Ovary (tissue), 9 donors: ENCODE results near the gene PLCB1. TPM values are rescaled to one million over a fixed set of nuclear protein-coding genes. Genes with fewer than 3 reads are reported as not detected.

Experiments
- DNase-seq, 5 donors: peaks; one replicate each; pipeline ENCODE4 v3.0.0-alpha.2; 2019 to 2020
- H3K27ac ChIP-seq, 2 donors: fragments of 200-600 bp; one replicate each; pipeline versions ENCODE4 v1.5.1 to v1.8.0; 2019 to 2022
- H3K27me3 ChIP-seq: fragments of 200-600 bp; one replicate; pipeline ENCODE4 v1.8.0; 2022
- H3K36me3 ChIP-seq: fragments of 200-600 bp; sonication (generic); one replicate; pipeline ENCODE4 v1.5.1; 2019
- H3K4me1 ChIP-seq: one replicate; pipeline ENCODE4 v1.8.1; 2013; ENCODE audit warnings: mild to moderate bottlenecking, moderate library complexity; ENCODE audit not compliant: insufficient read depth
- H3K4me3 ChIP-seq: fragments of 200-600 bp; sonication (generic); one replicate; pipeline ENCODE4 v1.5.1; 2017
- H3K9me3 ChIP-seq, 2 donors: fragments of 200-600 bp in 1 of 2; sonication (generic) in 1 of 2; one replicate each; pipeline versions ENCODE4 v1.5.1 to v1.8.1; 2013 to 2019; ENCODE audit warnings: mild to moderate bottlenecking in 1 of 2, moderate library complexity in 1 of 2
- CTCF ChIP-seq, 3 donors: fragments of 450-650 bp in 2 of 3; fragments of 200-600 bp in 1 of 3; IDR thresholded peaks; one replicate each; pipeline versions ENCODE4 v1.5.1 to v1.8.0; 2016 to 2022; ENCODE audit warnings: antibody characterized with exemption in 3 of 3, mild to moderate bottlenecking in 1 of 3
- EP300 ChIP-seq: sonication (generic); formaldehyde crosslinking; IDR thresholded peaks from one replicate; pipeline ENCODE4 v1.6.1; 2017; ENCODE audit warnings: antibody characterized with exemption
- POLR2A ChIP-seq: fragments of 450-650 bp; IDR thresholded peaks from one replicate; pipeline ENCODE4 v1.6.1; 2017; ENCODE audit warnings: antibody characterized with exemption, mild to moderate bottlenecking, moderate library complexity
- WGBS, 3 donors: extraction: QIAGEN DNeasy Blood & Tissue Kit in 1 of 3; methylation state at CpG; one replicate each; pipeline versions ENCODE4 v1.1.5 to v1.1.7; 2013 to 2017; 5-methylcytosine and 5-hydroxymethylcytosine counted together
- intact Hi-C, 4 donors: fragments of 100-400 bp; cut with DNase I; formaldehyde crosslinking; loops; one replicate each; pipeline versions ENCODE4 v1.11.0 to v1.15.1; 2022 to 2023
- polyA plus RNA-seq, 2 donors: library from polyadenylated mRNA; stranded (reverse); fragments of 200-250 nt in 1 of 2; fragments of 350-450 nt in 1 of 2; fragmentation: Illumina TruSeq in 1 of 2; extraction: RNeasy Lipid Tissue Mini Kit (QIAGEN cat#74804) in 1 of 2; gene quantifications; one replicate each; pipeline ENCODE4 v1.2.3, GENCODE V29; 2013 to 2014
- total RNA-seq, 7 donors: library from RNA; depleted of rRNA in 2 of 7; stranded (reverse); fragments of >200 nt in 2 of 7; fragmentation: NEBNext Ultra II Directional in 3 of 7; extraction: Animal tissue kit (Norgen Biotek cat#: 25700) in 3 of 7; gene quantifications; one replicate each; pipeline versions ENCODE4 v1.1.0 to v1.2.4, GENCODE V29; 2016 to 2023
- donor health status: DM: no; HTN: no; CAD: no; lungs with moderate emphysema.
- donor health status: DM: no; HTN: no; CAD: no.
- donor health status: Bipolar disorder and iron deficiency.
- donor health status: DM: yes; HTN: yes; CAD: no.
- donor health status: DM: no; HTN: no; CAD: no.
- donor health status: DM: yes; HTN: yes; CAD: no.

The PLCB1 gene
- total and polyA plus RNA-seq, 9 donors: 2.9 to 29.5 (median 9.0) TPM

GRCh38 chr20:8924539-8924938, 792.5 kb downstream of the PLCB1 start:
- Histone ChIP-seq H3K4me3 (no peak overlapping the region), H3K36me3 (no peaks in the 10 kb centered on the region), H3K27me3 (no peaks in the 10 kb centered on the region), H3K4me1 (no peaks in the 10 kb centered on the region), H3K27ac (no peak overlapping the region), H3K9me3 (no peaks in the 10 kb centered on the region)
- no peak for TF ChIP-seq POLR2A
- no peak for TF ChIP-seq EP300
- TF ChIP-seq CTCF (IDR thresholded peaks at IDR 0.05): no peak
- no peak for DNase-seq
- 75 to 81% (median 79%) methylated on average over 2 of the region's 2 CpGs for WGBS, 3 donors
- intact Hi-C loops: no loop called here

GRCh38 chr20:8930726-8931125, 798.7 kb downstream of the PLCB1 start:
- DNase-seq: no peak
- whole genome bisulfite sequencing, 3 donors: 62 to 66% (median 64%) methylated on average over 2 of the region's 2 CpGs
- Histone ChIP-seq H3K36me3 (no peaks in the 10 kb centered on the region), H3K27me3 (no peaks in the 10 kb centered on the region), H3K9me3 (no peaks in the 10 kb centered on the region), H3K4me1 (no peaks in the 10 kb centered on the region), H3K27ac (no peak overlapping the region), H3K4me3 (no peak overlapping the region)
- intact Hi-C loops: no loop called here
- no peak for TF ChIP-seq EP300
- no peak for TF ChIP-seq CTCF (IDR thresholded peaks at IDR 0.05)
- no peak for TF ChIP-seq POLR2A

GRCh38 chr20:8932192-8933165, 800.4 kb downstream of the PLCB1 start:
- no peaks in the 10 kb centered on the region for H3K4me1 ChIP-seq
- WGBS, 3 donors: 43 to 50% (median 48%) methylated on average over 3 of the region's 3 CpGs
- H3K4me3 ChIP-seq: no peak overlapping the region
- H3K27me3 ChIP-seq: no peaks in the 10 kb centered on the region
- no peaks in the 10 kb centered on the region for H3K9me3 ChIP-seq
- no peak overlapping the region for H3K27ac ChIP-seq
- no peaks in the 10 kb centered on the region for H3K36me3 ChIP-seq
- TF ChIP-seq EP300: no peak
- no peak for TF ChIP-seq POLR2A
- TF ChIP-seq CTCF (IDR thresholded peaks at IDR 0.05): no peak
- no peak for DNase-seq
- intact Hi-C loops: no loop called here

GRCh38 chr20:8933381-8933807, 801.3 kb downstream of the PLCB1 start:
- H3K27me3 ChIP-seq: no peaks in the 10 kb centered on the region

More at GRCh38 chr20:8933381-8933807, 801.3 kb downstream of the PLCB1 start:
- Histone ChIP-seq H3K36me3 (no peaks in the 10 kb centered on the region), H3K9me3 (no peaks in the 10 kb centered on the region), H3K4me1 (no peaks in the 10 kb centered on the region), H3K4me3 (no peak overlapping the region), H3K27ac (no peak overlapping the region)
- peak in 1 of 5 donors; percentile 39 for DNase-seq
- WGBS, 3 donors: 0 to 4% (median 3%) methylated on average over 1 of the region's 1 CpG
- TF ChIP-seq POLR2A: no peak
- no peak for TF ChIP-seq EP300
- no peak for TF ChIP-seq CTCF (IDR thresholded peaks at IDR 0.05)
- intact Hi-C loops: no loop called here
